ENCODE results near the gene RNF222. TPM values are rescaled to one million over a fixed set of nuclear protein-coding genes. Genes with fewer than 3 reads are reported as not detected.
"Not testable (repeated sequence)": the region's sequence is repeated elsewhere in the genome, so short reads cannot be mapped to it uniquely, and the experiment has no call there.

The RNF222 gene
- total RNA-seq, 2 donors from 2014 or later = 0.18 to 0.21 TPM

- peak overlapping the region; percentile 85 to 87 for H3K27ac Mint-ChIP-seq
- no peaks in the 10 kb centered on the region for H3K36me3 Mint-ChIP-seq
- no peak for ATAC-seq
- no peak for DNase-seq (ENCODE audit: low spot score in 2 of 2)
- H3K9me3 Mint-ChIP-seq = peaks cover 0 to 5% of the 10 kb centered on the region in 2 donors
Measured at GRCh38 chr17:8392674-8393469, 4.8 kb downstream of the RNF222 start.

- Mint-ChIP-seq H3K9me3 (peaks cover 0 to 5% of the 10 kb centered on the region in 2 donors), H3K27ac (no peak overlapping the region), H3K36me3 (no peaks in the 10 kb centered on the region)
- DNase-seq (ENCODE audit: low spot score in 2 of 2) (no peak), ATAC-seq (no peak)
Measured at GRCh38 chr17:8392274-8392673, 5.4 kb downstream of the RNF222 start.

- H3K9me3 Mint-ChIP-seq = peaks cover 0 to 5% of the 10 kb centered on the region in 2 donors
- H3K36me3 Mint-ChIP-seq = no peaks in the 10 kb centered on the region
- DNase-seq (ENCODE audit: low spot score in 2 of 2) (no peak), ATAC-seq (no peak)
- H3K27ac Mint-ChIP-seq = no peak overlapping the region
Measured at GRCh38 chr17:8391711-8392110, 5.9 kb downstream of the RNF222 start.

GRCh38 chr17:8387914-8388651, 9.5 kb downstream of the RNF222 start:
- peak overlapping the region in 1 of 2 donors; percentile 16 for H3K27ac Mint-ChIP-seq
- H3K9me3 Mint-ChIP-seq = no peaks in the 10 kb centered on the region
- H3K36me3 Mint-ChIP-seq = peaks cover 2 to 7% of the 10 kb centered on the region in 2 donors
- DNase-seq (ENCODE audit: low spot score in 2 of 2) (no peak), ATAC-seq (no peak)

- Mint-ChIP-seq H3K36me3 (peaks cover 15 to 20% of the 10 kb centered on the region in 2 donors), H3K9me3 (no peaks in the 10 kb centered on the region), H3K27ac (peak overlapping the region in 1 of 2 donors; percentile 45)
- ATAC-seq = no peak
- DNase-seq (ENCODE audit: low spot score in 2 of 2) = no peak
Measured at GRCh38 chr17:8386841-8387240, 10.8 kb downstream of the RNF222 start.

- ATAC-seq (no peak), DNase-seq (ENCODE audit: low spot score in 2 of 2) (no peak)
- H3K27ac Mint-ChIP-seq = peak overlapping the region; percentile 88 to 97
Measured at GRCh38 chr17:8384801-8385378, 12.7 kb downstream of the RNF222 start.

GRCh38 chr17:8383143-8383822, 14.3 kb downstream of the RNF222 start, which contains the start of gene RPL26:
Gene RPL26 (minus strand): TSS chr17:8383193. CDS start chr17:8382310, 883 bp downstream.
- Mint-ChIP-seq H3K27ac (peak within 1 kb of the TSS; percentile 97 to 100), H3K36me3 (peaks cover 45 to 49% of the 10 kb centered on the region in 2 donors), H3K9me3 (no peaks in the 10 kb centered on the region)
- DNase-seq (ENCODE audit: low spot score in 2 of 2) (peak; percentile 93 to 96), ATAC-seq (peak; percentile 92)

More at GRCh38 chr17:8384801-8385378, 12.7 kb downstream of the RNF222 start:
- Mint-ChIP-seq H3K36me3 (peaks cover 33 to 37% of the 10 kb centered on the region in 2 donors), H3K9me3 (no peaks in the 10 kb centered on the region)

GRCh38 chr17:8382880-8383142, 14.8 kb downstream of the RNF222 start:
- Mint-ChIP-seq H3K27ac (peak overlapping the region; percentile 97 to 100), H3K36me3 (peaks cover 49% of the 10 kb centered on the region in 2 donors), H3K9me3 (no peaks in the 10 kb centered on the region)
- DNase-seq (ENCODE audit: low spot score in 2 of 2) = no peak
- ATAC-seq = no peak

GRCh38 chr17:8382052-8382879, 15.4 kb downstream of the RNF222 start:
- Mint-ChIP-seq H3K27ac (peak overlapping the region; percentile 97 to 100), H3K9me3 (no peaks in the 10 kb centered on the region), H3K36me3 (peaks cover 49 to 54% of the 10 kb centered on the region in 2 donors)
- ATAC-seq (no peak), DNase-seq (ENCODE audit: low spot score in 2 of 2) (no peak)

GRCh38 chr17:8380049-8380448, 17.6 kb downstream of the RNF222 start:
- DNase-seq (ENCODE audit: low spot score in 2 of 2) (no peak), ATAC-seq (no peak)
- Mint-ChIP-seq H3K9me3 (no peaks in the 10 kb centered on the region), H3K27ac (no peak overlapping the region), H3K36me3 (peaks cover 56 to 58% of the 10 kb centered on the region in 2 donors)

- not testable (repeated sequence) for DNase-seq (ENCODE audit: low spot score in 2 of 2); H3K9me3 Mint-ChIP-seq; ATAC-seq
- peaks cover 51 to 54% of the 10 kb centered on the region in 2 donors for H3K36me3 Mint-ChIP-seq
- H3K27ac Mint-ChIP-seq = peak overlapping the region; percentile 41 to 88
Measured at GRCh38 chr17:8378117-8378516, 19.5 kb downstream of the RNF222 start.

- ATAC-seq = no peak
- peak overlapping the region; percentile 86 to 88 for H3K27ac Mint-ChIP-seq
- no peaks in the 10 kb centered on the region for H3K9me3 Mint-ChIP-seq
- peaks cover 44 to 47% of the 10 kb centered on the region in 2 donors for H3K36me3 Mint-ChIP-seq
- no peak for DNase-seq (ENCODE audit: low spot score in 2 of 2)
Measured at GRCh38 chr17:8377422-8377821, 20.2 kb downstream of the RNF222 start.

GRCh38 chr17:8376271-8377067, 21.2 kb downstream of the RNF222 start, which contains the start of gene KRABD2:
Gene KRABD2 (minus strand): TSS chr17:8376704.
- H3K36me3 Mint-ChIP-seq = peaks cover 37 to 39% of the 10 kb centered on the region in 2 donors
- no peaks in the 10 kb centered on the region for H3K9me3 Mint-ChIP-seq
- peak; percentile 97 to 100 for ATAC-seq
- DNase-seq (ENCODE audit: low spot score in 2 of 2) = peak; percentile 87 to 92
- H3K27ac Mint-ChIP-seq = peak within 1 kb of the TSS; percentile 86 to 88

GRCh38 chr17:8375738-8376259, 21.8 kb downstream of the RNF222 start:
- ATAC-seq = peak; percentile 1 to 18
- H3K9me3 Mint-ChIP-seq = no peaks in the 10 kb centered on the region
- H3K36me3 Mint-ChIP-seq = peaks cover 30 to 32% of the 10 kb centered on the region in 2 donors
- no peak for DNase-seq (ENCODE audit: low spot score in 2 of 2)
- peak overlapping the region; percentile 86 to 88 for H3K27ac Mint-ChIP-seq

GRCh38 chr17:8373856-8374255, 23.8 kb downstream of the RNF222 start:
- not testable (repeated sequence) for ATAC-seq
- H3K36me3 Mint-ChIP-seq = peaks cover 16 to 20% of the 10 kb centered on the region in 2 donors

More at GRCh38 chr17:8373856-8374255, 23.8 kb downstream of the RNF222 start:
- not testable (repeated sequence) for DNase-seq (ENCODE audit: low spot score in 2 of 2); H3K9me3 Mint-ChIP-seq; H3K27ac Mint-ChIP-seq
